AG04449 (cell line): ENCODE results near the gene AHI1.

Source experiments
- CTCF ChIA-PET: fragments of 350-600 bp; formaldehyde crosslinking; extraction: SDS; loops from one replicate; lab custom pipeline; 2021; ENCODE audit warnings: antibody characterized with exemption; lab: Yijun Ruan, JAX
- POLR2A ChIA-PET: fragments of 400-600, 350-600 bp; formaldehyde crosslinking; extraction: SDS; loops from one replicate; lab custom pipeline; 2020; ENCODE audit warnings: antibody characterized with exemption, inconsistent platforms; lab: Yijun Ruan, JAX
- DNase-seq: peaks from one replicate; pipeline ENCODE4 v3.0.0-alpha.2; 2010; ENCODE audit warnings: low read depth, low spot score
- H3K4me3 ChIP-seq: 2 replicates; pipeline ENCODE4 v1.5.1; 2011; ENCODE audit warnings: low read depth, mild to moderate bottlenecking, control low read depth, low read length
- TF ChIP-seq, protein P1 (sequence below): IDR thresholded peaks from one replicate; pipeline ENCODE4 v1.5.1; 2011; ENCODE audit warnings: mild to moderate bottlenecking, moderate library complexity, low read length, control low read depth, inconsistent platforms; ENCODE audit not compliant: insufficient read depth; ENCODE audit errors: missing control alignments

Gene AHI1

DNA sequence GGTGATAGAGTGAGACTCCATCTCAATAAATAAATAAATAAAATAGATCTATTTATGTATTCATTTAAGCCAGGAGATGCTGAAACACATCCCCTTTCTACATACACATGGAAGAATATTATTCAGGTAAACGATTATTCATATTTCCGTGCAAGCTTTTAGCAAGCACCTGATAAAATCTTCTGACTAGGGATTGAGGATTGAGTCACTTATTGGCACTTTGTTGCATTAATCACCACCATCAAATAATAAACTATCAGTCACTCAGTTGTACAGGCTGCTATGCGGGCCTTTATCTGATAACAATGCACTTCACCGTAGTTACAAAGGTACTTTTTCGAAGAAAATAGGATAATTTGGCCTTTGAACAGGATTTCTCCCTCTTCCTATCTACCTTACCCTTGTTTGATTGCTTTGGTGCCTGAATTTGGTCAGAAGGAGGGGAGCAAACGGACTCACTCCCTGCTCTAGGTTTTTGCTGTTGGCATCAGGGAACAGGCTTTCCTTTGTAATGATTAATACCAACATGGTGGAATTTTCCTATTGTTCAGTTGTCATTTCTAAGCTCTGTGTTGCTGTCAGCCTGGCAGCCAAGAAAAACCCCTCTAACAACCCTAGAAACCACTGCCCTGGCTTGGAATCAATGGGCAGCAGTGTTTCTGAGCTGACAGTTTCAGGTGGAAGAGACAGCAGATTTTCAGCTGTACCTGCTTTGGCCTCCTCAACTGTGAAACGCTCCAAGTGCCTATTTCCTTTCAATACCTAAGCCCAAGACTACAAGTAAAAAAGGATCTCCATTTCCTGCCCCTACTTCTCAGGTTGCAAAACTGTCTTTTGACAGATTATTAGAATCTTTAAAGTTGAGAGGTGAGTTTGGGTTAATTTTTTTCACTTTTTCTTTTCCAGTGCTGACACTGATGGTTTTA is 253.4 kb downstream of the AHI1 start:
- ChIA-PET CTCF (no interaction called here), POLR2A (no interaction called here)
- TF ChIP-seq, protein P1, sequence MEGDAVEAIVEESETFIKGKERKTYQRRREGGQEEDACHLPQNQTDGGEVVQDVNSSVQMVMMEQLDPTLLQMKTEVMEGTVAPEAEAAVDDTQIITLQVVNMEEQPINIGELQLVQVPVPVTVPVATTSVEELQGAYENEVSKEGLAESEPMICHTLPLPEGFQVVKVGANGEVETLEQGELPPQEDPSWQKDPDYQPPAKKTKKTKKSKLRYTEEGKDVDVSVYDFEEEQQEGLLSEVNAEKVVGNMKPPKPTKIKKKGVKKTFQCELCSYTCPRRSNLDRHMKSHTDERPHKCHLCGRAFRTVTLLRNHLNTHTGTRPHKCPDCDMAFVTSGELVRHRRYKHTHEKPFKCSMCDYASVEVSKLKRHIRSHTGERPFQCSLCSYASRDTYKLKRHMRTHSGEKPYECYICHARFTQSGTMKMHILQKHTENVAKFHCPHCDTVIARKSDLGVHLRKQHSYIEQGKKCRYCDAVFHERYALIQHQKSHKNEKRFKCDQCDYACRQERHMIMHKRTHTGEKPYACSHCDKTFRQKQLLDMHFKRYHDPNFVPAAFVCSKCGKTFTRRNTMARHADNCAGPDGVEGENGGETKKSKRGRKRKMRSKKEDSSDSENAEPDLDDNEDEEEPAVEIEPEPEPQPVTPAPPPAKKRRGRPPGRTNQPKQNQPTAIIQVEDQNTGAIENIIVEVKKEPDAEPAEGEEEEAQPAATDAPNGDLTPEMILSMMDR: no peak
- DNase-seq: no peak
- H3K4me3 ChIP-seq: no peak overlapping the region

DNA sequence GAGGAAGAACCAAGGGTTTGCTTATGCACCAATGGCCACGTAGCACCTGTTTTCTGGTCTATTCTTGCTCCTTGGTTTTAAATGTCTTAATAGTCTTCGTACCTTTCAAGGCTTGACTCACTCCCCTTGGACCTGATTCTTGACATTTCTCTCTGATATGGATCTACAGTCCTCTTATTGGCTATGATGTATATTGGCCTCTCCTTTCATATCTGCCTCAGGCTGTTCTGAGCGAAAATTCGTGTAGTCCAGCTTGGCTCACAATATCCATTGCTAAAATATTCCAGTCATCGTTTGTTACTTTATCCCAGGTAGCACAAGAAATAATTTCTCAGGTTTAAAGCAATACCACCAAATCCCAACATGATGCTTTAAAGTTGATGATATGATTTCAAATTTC is 256.8 kb downstream of the AHI1 start:
- no peak overlapping the region for H3K4me3 ChIP-seq
- POLR2A ChIA-PET: no interaction called here
- no peak for DNase-seq
- TF ChIP-seq, protein P1: no peak
- CTCF ChIA-PET: no interaction called here

DNA sequence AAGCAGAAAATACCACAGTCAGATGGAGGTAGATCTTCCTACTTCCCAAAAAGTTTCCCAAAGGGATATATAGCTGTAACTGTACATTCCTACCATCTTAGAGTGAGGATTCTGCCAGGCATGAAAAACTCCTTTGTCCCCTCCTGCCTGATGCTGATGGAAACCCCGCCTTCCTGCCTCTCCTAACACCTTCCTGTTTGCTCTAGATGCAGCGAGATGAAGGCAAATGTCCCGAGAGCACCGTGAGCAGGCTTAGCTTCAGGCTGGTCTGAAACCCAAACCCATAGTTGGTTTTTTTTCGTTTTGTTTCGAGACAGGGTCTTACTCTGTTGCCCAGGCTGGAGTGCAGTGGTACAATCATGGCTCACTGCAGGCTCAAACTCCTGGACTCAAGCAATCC is 260.8 kb downstream of the AHI1 start:
- ChIA-PET CTCF (no interaction called here), POLR2A (no interaction called here)
- TF ChIP-seq, protein P1: no peak
- no peak for DNase-seq
- no peak overlapping the region for H3K4me3 ChIP-seq

DNA sequence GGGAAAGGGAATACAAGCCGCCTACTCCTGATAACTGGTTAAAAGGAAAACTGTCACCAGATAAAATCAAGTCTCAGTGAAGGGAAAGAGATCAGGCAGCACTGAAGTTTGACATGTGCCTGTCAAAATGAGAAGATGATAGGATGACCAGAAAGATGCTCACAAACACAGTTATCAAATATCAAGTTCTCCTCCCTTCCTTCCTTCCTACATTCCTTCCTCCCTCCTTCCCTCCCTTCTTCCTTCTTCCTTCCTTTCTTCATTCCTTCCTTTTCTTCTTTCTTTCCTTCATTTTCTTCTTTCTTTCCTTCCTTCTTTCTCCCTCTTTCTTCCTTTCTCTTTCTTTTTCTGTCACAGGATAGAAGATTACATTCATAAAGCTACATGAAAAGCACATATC is 261.2 kb downstream of the AHI1 start:
- ChIA-PET POLR2A (no interaction called here), CTCF (no interaction called here)
- TF ChIP-seq, protein P1: no peak
- no peak for DNase-seq
- H3K4me3 ChIP-seq: no peak overlapping the region

DNA sequence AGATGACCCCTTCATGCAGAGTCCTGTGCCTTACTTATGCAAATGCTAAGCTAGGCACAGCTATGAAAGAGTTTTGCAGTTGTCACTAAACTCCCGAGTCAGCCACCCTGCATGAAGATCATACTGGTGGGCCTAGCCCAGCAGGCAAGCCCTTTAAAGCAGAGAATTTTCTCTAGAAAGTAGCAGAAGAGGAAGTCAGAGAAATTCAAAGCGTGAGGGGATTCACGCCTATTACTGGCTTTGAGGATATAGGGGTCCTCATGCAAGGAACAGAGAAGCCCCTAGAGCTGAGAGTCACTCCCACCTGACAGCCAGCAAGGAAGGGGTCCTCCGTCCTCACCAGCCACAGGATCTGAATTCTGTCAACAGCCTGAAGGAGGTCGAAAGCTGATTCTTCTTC is 261.8 kb downstream of the AHI1 start:
- ChIA-PET POLR2A (no interaction called here), CTCF (no interaction called here)
- DNase-seq: no peak
- TF ChIP-seq, protein P1: no peak
- H3K4me3 ChIP-seq: no peak overlapping the region

DNA sequence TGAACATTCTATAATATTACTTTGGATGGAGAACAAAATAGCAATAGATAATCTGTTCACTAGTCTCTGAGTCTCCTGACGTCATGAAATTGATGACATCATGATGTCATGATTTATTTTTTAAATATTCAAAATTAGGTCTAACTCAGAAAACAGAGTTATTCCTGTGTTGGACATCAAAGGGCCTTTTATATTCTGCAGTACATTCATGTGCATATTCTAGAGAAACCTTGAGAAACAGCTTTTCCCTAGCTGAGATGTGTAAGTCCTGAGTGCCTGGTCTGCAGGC is 263.1 kb downstream of the AHI1 start:
- CTCF ChIA-PET: no interaction called here

More for the DNA sequence above, 263.1 kb downstream of the AHI1 start:
- TF ChIP-seq, protein P1: no peak
- no peak for DNase-seq
- H3K4me3 ChIP-seq: no peak overlapping the region
- POLR2A ChIA-PET: no interaction called here
